ENCODE results near the gene ATXN10. TPM values are rescaled to one million over a fixed set of nuclear protein-coding genes. Genes with fewer than 3 reads are reported as not detected.
A peak's percentile ranks its signal among the peaks of the same experiment; 100 is the strongest.

ATXN10 gene
- total and polyA plus RNA-seq, 2 of the 8 experiments (the other 6 are each of a cell fraction or from before 2014, with no cell fraction given) = 134 to 210 TPM

DNA sequence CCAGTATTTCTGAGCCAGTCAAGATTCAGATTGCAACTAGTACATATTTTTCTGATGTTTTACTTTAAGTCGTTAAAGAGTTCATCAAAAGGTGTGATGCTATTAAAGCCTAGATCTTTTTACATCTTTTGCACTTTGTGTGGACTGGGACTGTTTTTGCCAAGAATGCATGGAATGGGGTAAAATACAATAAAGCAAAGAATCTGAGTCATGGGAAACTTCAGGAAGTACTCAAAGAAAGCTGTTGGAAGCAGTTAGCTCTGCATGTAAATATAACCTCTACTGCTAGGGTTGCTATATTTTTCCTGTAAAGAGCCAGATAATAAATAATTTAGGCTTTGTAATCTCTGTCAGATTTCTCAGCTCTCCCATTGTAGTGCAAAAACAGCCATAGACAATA is 20.9 kb downstream of the ATXN10 start:
- no peak overlapping the region for H4K8ac ChIP-seq (ENCODE audit: extremely low read depth, insufficient read depth, low read length)
- no peaks in the 10 kb centered on the region for H3K23me2 ChIP-seq (ENCODE audit: low read depth, low read length)
- H3K79me2 ChIP-seq (ENCODE audit: control insufficient read depth in 1 of 2, insufficient read depth in 2 of 2, low read length in 2 of 2) = peaks cover 0 to 43% of the 10 kb centered on the region in 2 experiments; a peak in 3 of 4 replicates
- H2AK5ac ChIP-seq (ENCODE audit: low read depth, low read length) = no peak overlapping the region
- H2BK5ac ChIP-seq (ENCODE audit: low read depth, low read length) = no peak overlapping the region
- H3K23ac ChIP-seq (ENCODE audit: insufficient read length) = no peak overlapping the region
- H2BK12ac ChIP-seq (ENCODE audit: low read depth, low read length) = no peak overlapping the region
- H2BK20ac ChIP-seq (ENCODE audit: low read length) = no peak overlapping the region
- no peak overlapping the region for H2BK120ac ChIP-seq (replicated peaks; ENCODE audit: low read depth, low read length)
- no peak overlapping the region for H4K91ac ChIP-seq (replicated peaks; ENCODE audit: insufficient read length, low read length)
- H3K9me3 ChIP-seq (ENCODE audit: insufficient read depth in 2 of 2, low read depth in 1 of 2, low read length in 1 of 2) = no peaks in the 10 kb centered on the region
- TF ChIP-seq EZH2 (IDR thresholded peaks at IDR 0.05; ENCODE audit: low read depth, low read length, severe bottlenecking) (no peak), TCF12 (IDR thresholded peaks at IDR 0.05; ENCODE audit: low read depth, low read length) (no peak), BCL11A (IDR thresholded peaks at IDR 0.05; ENCODE audit: low read depth in 2 of 2, low read length in 2 of 2) (no peak), KDM1A (IDR thresholded peaks at IDR 0.05; ENCODE audit: borderline replicate concordance, low read length) (no peak), TEAD4 (IDR thresholded peaks at IDR 0.05; ENCODE audit: low read depth, low read length) (0 out of 2 replicates have a peak, but pooled peaks have one; percentile 39), GTF2F1 (IDR thresholded peaks at IDR 0.05; ENCODE audit: borderline replicate concordance, low read depth, low read length) (no peak)
- TF ChIP-seq, protein P1, sequence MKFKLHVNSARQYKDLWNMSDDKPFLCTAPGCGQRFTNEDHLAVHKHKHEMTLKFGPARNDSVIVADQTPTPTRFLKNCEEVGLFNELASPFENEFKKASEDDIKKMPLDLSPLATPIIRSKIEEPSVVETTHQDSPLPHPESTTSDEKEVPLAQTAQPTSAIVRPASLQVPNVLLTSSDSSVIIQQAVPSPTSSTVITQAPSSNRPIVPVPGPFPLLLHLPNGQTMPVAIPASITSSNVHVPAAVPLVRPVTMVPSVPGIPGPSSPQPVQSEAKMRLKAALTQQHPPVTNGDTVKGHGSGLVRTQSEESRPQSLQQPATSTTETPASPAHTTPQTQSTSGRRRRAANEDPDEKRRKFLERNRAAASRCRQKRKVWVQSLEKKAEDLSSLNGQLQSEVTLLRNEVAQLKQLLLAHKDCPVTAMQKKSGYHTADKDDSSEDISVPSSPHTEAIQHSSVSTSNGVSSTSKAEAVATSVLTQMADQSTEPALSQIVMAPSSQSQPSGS (IDR thresholded peaks at IDR 0.05; ENCODE audit: low read length) = no peak
- H3K9ac ChIP-seq (replicated peaks in 1 of 4; ENCODE audit: extremely low read depth in 1 of 4, low read depth in 3 of 4, low read length in 3 of 4) = no peak overlapping the region
- DNase-seq (ENCODE audit: low read depth in 1 of 2, low spot score in 2 of 2) = no peak
- H2AFZ ChIP-seq (ENCODE audit: low read length) = no peak overlapping the region
- no peak overlapping the region for H3K18ac ChIP-seq (ENCODE audit: extremely low read depth, low read length)
- CTCF ChIA-PET (ENCODE audit: partially characterized antibody) = interaction anchor here (0.9 to 1.3 kb wide), 3 partner anchors 15 to 171 kb away, joined by 3 read pairs; no protein-coding TSS in a partner anchor
- H4K20me1 ChIP-seq (replicated peaks in 1 of 2; ENCODE audit: control insufficient read depth in 1 of 2, insufficient read depth in 2 of 2, low read length in 2 of 2) = peaks cover 2 to 9% of the 10 kb centered on the region in 2 experiments
- H3K14ac ChIP-seq (ENCODE audit: insufficient read length) = no peak overlapping the region
- H3K4me1 ChIP-seq (replicated peaks in 1 of 4; ENCODE audit: control insufficient read depth in 3 of 4, insufficient read depth in 4 of 4, low read length in 3 of 4) = no peaks in the 10 kb centered on the region
- no peak overlapping the region for H4K5ac ChIP-seq (ENCODE audit: insufficient read length, low read depth, low read length)
- no peak for FAIRE-seq
- no peak overlapping the region for H2BK15ac ChIP-seq (ENCODE audit: low read length)
- H3K36me3 ChIP-seq (ENCODE audit: control insufficient read depth in 2 of 4, insufficient read depth in 4 of 4, low read length in 3 of 4) = peaks cover 3 to 34% (median 11%) of the 10 kb centered on the region in 4 experiments; a peak in 6 of 8 replicates
- 0 out of 4 replicates have a peak overlapping the region, but pooled peaks of 1 of the 2 experiments have one; percentile 6 for H3K4me2 ChIP-seq (ENCODE audit: insufficient read depth in 1 of 2, low read depth in 2 of 2, low read length in 2 of 2)
- H3K56ac ChIP-seq (replicated peaks; ENCODE audit: insufficient read length, low read depth, low read length) = no peak overlapping the region
- no peak overlapping the region for H3K4me3 ChIP-seq (ENCODE audit: extremely low read depth in 1 of 4, insufficient read depth in 2 of 4, low read depth in 3 of 4, low read length in 4 of 4)
- no peaks in the 10 kb centered on the region for H3K27me3 ChIP-seq (replicated peaks in 1 of 4; ENCODE audit: control insufficient read depth in 3 of 4, extremely low read depth in 1 of 4, insufficient read depth in 3 of 4, low read length in 3 of 4)
- H3K4ac ChIP-seq (replicated peaks; ENCODE audit: insufficient read length, low read depth, low read length) = no peak overlapping the region
- no peak overlapping the region for H3K27ac ChIP-seq (ENCODE audit: low read depth, low read length)
- POLR2A ChIA-PET (ENCODE audit: partially characterized antibody) = no interaction called here
- WGBS, 2 experiments (ENCODE audit: extremely low coverage in 1 of 2, insufficient coverage in 1 of 2, insufficient read length in 1 of 2, insufficient replicate concordance in 2 of 2, low coverage in 1 of 2, low lambda C conversion rate in 2 of 2, missing lambda C conversion rate in 1 of 2) = 35% methylated on average over 1 of the region's 1 CpG; no CpG with 5 or more reads in 1 of the 2 experiments
- peaks cover 2% of the 10 kb centered on the region; the same call in 1 of the 2 replicates for H3K79me1 ChIP-seq (ENCODE audit: low read depth, low read length)

All from H1 (cell line).